Endothelial cell (in vitro differentiated cells): ENCODE data around the gene RNF121. TPM values are rescaled to one million over a fixed set of nuclear protein-coding genes. Genes with fewer than 3 reads are reported as not detected.
A peak's percentile ranks its signal among the peaks of the same experiment; 100 is the strongest.

Experiments used
- DNase-seq: peaks from one replicate; pipeline ENCODE4 v3.0.0; 2021; ENCODE audit warnings: low spot score
- H3K27ac Mint-ChIP-seq: one replicate; pipeline ENCODE4 v1.8.0; 2021; ENCODE audit warnings: mixed read lengths, inconsistent platforms; ENCODE audit not compliant: unreplicated experiment
- H3K27me3 Mint-ChIP-seq: one replicate; pipeline ENCODE4 v1.8.0; 2021; ENCODE audit warnings: mild to moderate bottlenecking, moderate library complexity, mixed read lengths, inconsistent platforms; ENCODE audit not compliant: unreplicated experiment
- H3K36me3 Mint-ChIP-seq: one replicate; pipeline ENCODE4 v1.8.0; 2021; ENCODE audit warnings: mild to moderate bottlenecking, low read depth, mixed read lengths, inconsistent platforms; ENCODE audit not compliant: unreplicated experiment
- H3K4me1 Mint-ChIP-seq: one replicate; pipeline ENCODE4 v1.8.0; 2021; ENCODE audit warnings: mild to moderate bottlenecking, mixed read lengths, inconsistent platforms; ENCODE audit not compliant: unreplicated experiment
- H3K4me3 Mint-ChIP-seq: one replicate; pipeline ENCODE4 v1.8.0; 2021; ENCODE audit warnings: mild to moderate bottlenecking, mixed read lengths, inconsistent platforms; ENCODE audit not compliant: unreplicated experiment
- H3K9me3 Mint-ChIP-seq: one replicate; pipeline ENCODE4 v1.8.0; 2021; ENCODE audit warnings: mixed read lengths, inconsistent platforms; ENCODE audit not compliant: unreplicated experiment
- CTCF ChIP-seq: fragments of 200-600 bp; sonication (generic); IDR thresholded peaks from one replicate; pipeline ENCODE4 v1.5.0; 2021; ENCODE audit warnings: antibody characterized with exemption; ENCODE audit not compliant: unreplicated experiment
- total RNA-seq: library from RNA; stranded (reverse); fragmentation: NEBNext Ultra II Directional; extraction: Animal tissue kit (Norgen Biotek cat#: 25700); gene quantifications from one replicate; pipeline ENCODE4 v1.2.1, GENCODE V29; 2021; ENCODE audit not compliant: unreplicated experiment

RNF121 gene
- total RNA-seq, 1 donor from 2014 or later = 37.3 TPM

DNA sequence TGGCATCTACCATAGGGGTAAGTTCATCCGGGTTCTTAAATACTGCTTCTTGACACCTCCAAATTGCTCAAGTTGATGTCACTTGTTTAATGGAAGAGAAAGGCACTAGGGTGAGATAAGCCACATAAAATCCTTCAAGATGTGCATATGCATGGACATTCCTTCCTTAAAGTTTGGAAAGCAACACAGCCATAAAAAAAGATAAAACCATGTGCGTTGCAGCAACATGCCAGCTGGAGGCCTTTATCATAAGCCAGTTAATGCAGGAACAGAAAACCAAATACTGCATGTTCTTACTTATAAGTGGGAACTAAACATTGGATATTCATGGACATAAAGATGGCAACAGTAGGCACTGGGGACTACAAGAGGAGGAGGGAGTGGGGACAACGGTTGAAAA, 61.9 kb downstream of the RNF121 start:
- Mint-ChIP-seq H3K4me3 (no peak overlapping the region), H3K27me3 (peaks cover 3% of the 10 kb centered on the region), H3K36me3 (peaks cover 6% of the 10 kb centered on the region), H3K4me1 (peaks cover 6% of the 10 kb centered on the region), H3K9me3 (no peaks in the 10 kb centered on the region), H3K27ac (no peak overlapping the region)
- TF ChIP-seq CTCF = no peak
- DNase-seq = no peak

GRCh38 chr11:71991494-71991893, 62.6 kb downstream of the RNF121 start:
- no peak overlapping the region for H3K4me3 Mint-ChIP-seq
- H3K36me3 Mint-ChIP-seq = peaks cover 6% of the 10 kb centered on the region
- H3K27ac Mint-ChIP-seq = no peak overlapping the region
- H3K4me1 Mint-ChIP-seq = peaks cover 6% of the 10 kb centered on the region
- H3K27me3 Mint-ChIP-seq = peaks cover 3% of the 10 kb centered on the region
- H3K9me3 Mint-ChIP-seq = no peaks in the 10 kb centered on the region
- TF ChIP-seq CTCF = no peak
- DNase-seq = no peak

- no peak for DNase-seq
- Mint-ChIP-seq H3K36me3 (peaks cover 6% of the 10 kb centered on the region), H3K27me3 (no peaks in the 10 kb centered on the region), H3K4me1 (peaks cover 6% of the 10 kb centered on the region), H3K27ac (no peak overlapping the region), H3K4me3 (no peak overlapping the region), H3K9me3 (no peaks in the 10 kb centered on the region)
- TF ChIP-seq CTCF = no peak
These were observed 63.4 kb downstream of the RNF121 start for GRCh38 chr11:71992136-71992730.

DNA sequence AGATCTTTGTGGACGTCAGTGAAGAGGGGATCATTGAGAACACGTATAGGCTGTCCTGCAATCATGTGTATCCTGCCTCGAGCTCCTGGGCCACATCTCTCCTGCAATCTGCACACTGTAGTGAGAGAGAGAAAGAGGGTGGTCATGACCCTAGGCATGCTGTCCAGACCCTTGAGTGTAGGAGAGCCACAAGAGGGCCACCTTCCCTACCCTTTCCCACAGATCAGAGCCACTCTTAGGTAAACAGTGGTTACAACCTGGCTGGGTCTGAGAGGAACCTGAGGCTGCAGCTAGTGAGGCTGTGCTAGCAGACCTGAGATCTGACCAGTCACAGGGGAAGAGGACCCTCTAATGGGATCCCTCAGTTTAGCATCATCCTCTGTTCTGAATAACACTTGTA, 65.9 kb downstream of the RNF121 start:
- TF ChIP-seq CTCF = no peak
- H3K4me3 Mint-ChIP-seq = no peak overlapping the region
- H3K27ac Mint-ChIP-seq = peak overlapping the region; percentile 2
- peaks cover 6% of the 10 kb centered on the region for H3K27me3 Mint-ChIP-seq
- peaks cover 25% of the 10 kb centered on the region for H3K4me1 Mint-ChIP-seq
- no peaks in the 10 kb centered on the region for H3K9me3 Mint-ChIP-seq
- peaks cover 16% of the 10 kb centered on the region for H3K36me3 Mint-ChIP-seq
- no peak for DNase-seq

DNA sequence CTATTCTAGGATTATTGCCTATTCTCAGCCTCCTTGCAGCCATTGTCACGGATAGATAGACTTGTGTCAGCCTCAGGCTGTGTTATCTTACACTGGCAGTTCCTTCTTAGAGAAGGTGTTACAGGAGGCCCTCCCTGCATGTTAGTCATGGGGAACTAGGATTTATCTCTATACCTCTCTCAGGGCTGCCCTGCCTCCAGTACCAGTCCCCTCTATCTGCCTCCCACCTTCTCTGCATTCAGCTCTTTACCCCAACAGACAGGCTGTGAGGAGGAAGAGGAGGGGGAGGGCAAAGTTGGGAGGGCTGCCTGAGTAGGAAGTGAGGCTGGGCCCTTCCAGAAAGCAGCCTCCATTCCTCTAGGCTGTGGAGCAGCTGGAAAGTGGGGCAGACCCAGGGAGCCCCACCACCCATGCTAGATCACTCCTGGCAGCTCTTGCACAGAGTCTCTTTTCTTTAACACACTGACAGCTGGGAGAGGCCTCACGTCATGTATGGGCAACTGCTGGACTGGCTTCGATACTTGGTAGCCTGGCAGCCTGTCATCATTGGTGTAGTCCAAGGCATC, 67.0 kb downstream of the RNF121 start:
- peaks cover 26% of the 10 kb centered on the region for H3K4me1 Mint-ChIP-seq
- no peak for DNase-seq

More for the DNA sequence above, 67.0 kb downstream of the RNF121 start:
- no peaks in the 10 kb centered on the region for H3K9me3 Mint-ChIP-seq
- peaks cover 11% of the 10 kb centered on the region for H3K27me3 Mint-ChIP-seq
- TF ChIP-seq CTCF = no peak
- no peak overlapping the region for H3K4me3 Mint-ChIP-seq
- peaks cover 16% of the 10 kb centered on the region for H3K36me3 Mint-ChIP-seq
- H3K27ac Mint-ChIP-seq = no peak overlapping the region
